HL-60 (cell line): ENCODE measurements around the gene SLIT1.
A peak's percentile ranks its signal among the peaks of the same experiment; 100 is the strongest.

Experiments used
- DNase-seq, 2 experiments: peaks; one replicate each; pipeline ENCODE4 v3.0.0-alpha.2; 2010 to 2020; ENCODE audit warnings: low read depth in 1 of 2, low spot score in 1 of 2
- H3K27ac ChIP-seq: fragments of 250-450 bp; sonication (Bioruptor Pico); replicated peaks from 2 replicates; pipeline ENCODE4 v1.5.1; 2020; ENCODE audit warnings: mild to moderate bottlenecking, moderate library complexity
- H3K27me3 ChIP-seq: fragments of 250-450 bp; sonication (Bioruptor Pico); 2 replicates; pipeline ENCODE4 v1.5.1; 2021; ENCODE audit warnings: mild to moderate bottlenecking, moderate library complexity; ENCODE audit not compliant: insufficient read depth, poor library complexity, severe bottlenecking
- H3K4me3 ChIP-seq: replicated peaks from 2 replicates; pipeline ENCODE4 v1.5.1; 2011; ENCODE audit warnings: mild to moderate bottlenecking, control low read depth, low read length; ENCODE audit not compliant: insufficient read depth
- GABPA ChIP-seq: IDR thresholded peaks from 2 replicates; pipeline ENCODE4 v1.6.1; 2012; ENCODE audit warnings: low read depth
- POLR2AphosphoS5 ChIP-seq: IDR thresholded peaks from 2 replicates; pipeline ENCODE4 v1.6.1; 2012; ENCODE audit warnings: low read depth
- SPI1 ChIP-seq: IDR thresholded peaks from 2 replicates; pipeline ENCODE4 v1.6.1; 2012; ENCODE audit warnings: low read depth, mild to moderate bottlenecking, borderline replicate concordance
- TF ChIP-seq, protein P1 (sequence below): IDR thresholded peaks from one replicate; pipeline ENCODE4 v1.5.1; 2011; ENCODE audit warnings: low read length, control low read depth, inconsistent platforms; ENCODE audit not compliant: insufficient read depth
- TF ChIP-seq, protein P2 (sequence below): IDR thresholded peaks from 2 replicates; pipeline ENCODE4 v1.6.1; 2012; ENCODE audit warnings: low read depth; ENCODE audit not compliant: insufficient replicate concordance

The SLIT1 gene

GRCh38 chr10:97226398-97226797 is 40.6 kb upstream of the SLIT1 start:
- H3K4me3 ChIP-seq, result no peak overlapping the region
- DNase-seq, result no peak
- TF ChIP-seq POLR2AphosphoS5 (no peak), SPI1 (no peak), GABPA (no peak)
- TF ChIP-seq, protein P1, sequence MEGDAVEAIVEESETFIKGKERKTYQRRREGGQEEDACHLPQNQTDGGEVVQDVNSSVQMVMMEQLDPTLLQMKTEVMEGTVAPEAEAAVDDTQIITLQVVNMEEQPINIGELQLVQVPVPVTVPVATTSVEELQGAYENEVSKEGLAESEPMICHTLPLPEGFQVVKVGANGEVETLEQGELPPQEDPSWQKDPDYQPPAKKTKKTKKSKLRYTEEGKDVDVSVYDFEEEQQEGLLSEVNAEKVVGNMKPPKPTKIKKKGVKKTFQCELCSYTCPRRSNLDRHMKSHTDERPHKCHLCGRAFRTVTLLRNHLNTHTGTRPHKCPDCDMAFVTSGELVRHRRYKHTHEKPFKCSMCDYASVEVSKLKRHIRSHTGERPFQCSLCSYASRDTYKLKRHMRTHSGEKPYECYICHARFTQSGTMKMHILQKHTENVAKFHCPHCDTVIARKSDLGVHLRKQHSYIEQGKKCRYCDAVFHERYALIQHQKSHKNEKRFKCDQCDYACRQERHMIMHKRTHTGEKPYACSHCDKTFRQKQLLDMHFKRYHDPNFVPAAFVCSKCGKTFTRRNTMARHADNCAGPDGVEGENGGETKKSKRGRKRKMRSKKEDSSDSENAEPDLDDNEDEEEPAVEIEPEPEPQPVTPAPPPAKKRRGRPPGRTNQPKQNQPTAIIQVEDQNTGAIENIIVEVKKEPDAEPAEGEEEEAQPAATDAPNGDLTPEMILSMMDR, result no peak
- TF ChIP-seq, protein P2, sequence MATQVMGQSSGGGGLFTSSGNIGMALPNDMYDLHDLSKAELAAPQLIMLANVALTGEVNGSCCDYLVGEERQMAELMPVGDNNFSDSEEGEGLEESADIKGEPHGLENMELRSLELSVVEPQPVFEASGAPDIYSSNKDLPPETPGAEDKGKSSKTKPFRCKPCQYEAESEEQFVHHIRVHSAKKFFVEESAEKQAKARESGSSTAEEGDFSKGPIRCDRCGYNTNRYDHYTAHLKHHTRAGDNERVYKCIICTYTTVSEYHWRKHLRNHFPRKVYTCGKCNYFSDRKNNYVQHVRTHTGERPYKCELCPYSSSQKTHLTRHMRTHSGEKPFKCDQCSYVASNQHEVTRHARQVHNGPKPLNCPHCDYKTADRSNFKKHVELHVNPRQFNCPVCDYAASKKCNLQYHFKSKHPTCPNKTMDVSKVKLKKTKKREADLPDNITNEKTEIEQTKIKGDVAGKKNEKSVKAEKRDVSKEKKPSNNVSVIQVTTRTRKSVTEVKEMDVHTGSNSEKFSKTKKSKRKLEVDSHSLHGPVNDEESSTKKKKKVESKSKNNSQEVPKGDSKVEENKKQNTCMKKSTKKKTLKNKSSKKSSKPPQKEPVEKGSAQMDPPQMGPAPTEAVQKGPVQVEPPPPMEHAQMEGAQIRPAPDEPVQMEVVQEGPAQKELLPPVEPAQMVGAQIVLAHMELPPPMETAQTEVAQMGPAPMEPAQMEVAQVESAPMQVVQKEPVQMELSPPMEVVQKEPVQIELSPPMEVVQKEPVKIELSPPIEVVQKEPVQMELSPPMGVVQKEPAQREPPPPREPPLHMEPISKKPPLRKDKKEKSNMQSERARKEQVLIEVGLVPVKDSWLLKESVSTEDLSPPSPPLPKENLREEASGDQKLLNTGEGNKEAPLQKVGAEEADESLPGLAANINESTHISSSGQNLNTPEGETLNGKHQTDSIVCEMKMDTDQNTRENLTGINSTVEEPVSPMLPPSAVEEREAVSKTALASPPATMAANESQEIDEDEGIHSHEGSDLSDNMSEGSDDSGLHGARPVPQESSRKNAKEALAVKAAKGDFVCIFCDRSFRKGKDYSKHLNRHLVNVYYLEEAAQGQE, result no peak
- no peak overlapping the region for H3K27ac ChIP-seq
- H3K27me3 ChIP-seq, result no peaks in the 10 kb centered on the region

DNA sequence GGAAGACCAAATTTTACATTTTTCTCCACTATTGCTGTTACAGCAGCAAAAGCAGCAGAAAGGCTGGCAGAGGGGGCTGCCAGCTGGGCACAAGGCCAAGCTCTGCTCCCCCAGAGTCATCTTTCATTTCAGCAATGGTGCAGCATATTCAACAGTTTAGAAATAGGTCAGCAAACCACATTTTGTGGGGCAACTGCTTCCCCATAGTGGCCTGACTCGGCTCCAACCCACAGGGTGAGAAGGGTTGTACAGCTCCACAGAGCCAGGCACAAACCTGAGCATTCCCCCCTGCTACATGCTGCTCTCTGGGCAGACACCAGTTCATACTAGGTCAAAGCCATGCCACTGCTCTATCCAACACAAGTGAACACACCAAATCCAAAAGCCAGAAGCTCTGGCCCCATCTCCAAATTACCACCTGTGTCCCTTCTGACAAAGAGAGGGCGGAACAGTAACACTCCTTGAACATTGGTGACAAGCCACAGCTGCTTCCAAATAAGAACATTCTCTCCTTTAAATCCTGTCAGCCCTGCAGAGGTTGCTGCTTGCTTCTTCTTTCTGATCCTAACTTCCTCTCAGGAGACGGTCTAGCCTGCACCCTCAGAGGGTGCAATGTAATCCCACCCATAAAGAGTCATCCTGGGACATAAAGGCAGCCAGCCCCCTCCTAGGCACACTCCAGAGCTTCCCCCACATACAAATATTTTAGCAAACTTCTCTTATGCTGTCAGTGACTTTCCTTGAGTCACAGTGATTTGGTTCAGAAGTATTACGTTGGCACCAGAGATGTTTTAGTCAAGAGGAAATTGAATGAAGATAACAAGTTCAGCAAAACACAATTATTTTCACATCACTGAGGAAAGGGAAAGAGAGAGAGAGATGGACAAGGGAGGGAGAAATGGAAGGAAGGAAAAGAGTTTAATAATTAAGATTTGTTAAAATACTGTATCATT is 39.0 kb upstream of the SLIT1 start:
- peak in 1 of 2 experiments; percentile 60 for DNase-seq
- Histone ChIP-seq H3K27me3 (no peaks in the 10 kb centered on the region), H3K4me3 (no peak overlapping the region), H3K27ac (peak overlapping the region; percentile 24)
- TF ChIP-seq SPI1, result peak; percentile 61
- TF ChIP-seq POLR2AphosphoS5, result no peak

- peak in 1 of 2 experiments; percentile 49 for DNase-seq
- H3K27me3 ChIP-seq, result no peaks in the 10 kb centered on the region
- TF ChIP-seq POLR2AphosphoS5 (no peak), GABPA (no peak), SPI1 (no peak)
- TF ChIP-seq, protein P2, result no peak
- TF ChIP-seq, protein P1, result no peak
- H3K27ac ChIP-seq, result no peak overlapping the region
- H3K4me3 ChIP-seq, result no peak overlapping the region
These were observed 36.7 kb upstream of the SLIT1 start for GRCh38 chr10:97222326-97222961.

DNA sequence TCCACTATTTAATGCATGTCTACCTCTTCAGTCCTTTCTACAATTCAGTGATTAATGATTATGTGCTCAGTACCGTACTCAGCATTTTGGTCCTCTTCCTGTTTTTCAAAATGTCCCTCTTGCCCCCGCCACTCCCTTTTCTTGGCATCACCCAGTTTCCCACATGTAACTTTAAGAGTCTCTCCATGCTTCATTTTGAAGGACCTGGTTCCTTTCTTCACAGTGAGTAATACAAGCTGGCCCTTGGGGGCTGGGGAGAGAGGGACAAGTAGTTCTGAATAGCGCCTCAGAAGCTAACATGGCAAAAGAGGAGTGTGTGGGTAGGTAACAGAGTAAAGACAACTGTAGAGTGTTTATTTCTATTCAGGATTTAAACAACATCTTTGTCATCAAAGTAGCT is 34.6 kb upstream of the SLIT1 start:
- H3K27ac ChIP-seq, result no peak overlapping the region
- DNase-seq, result no peak
- H3K4me3 ChIP-seq, result no peak overlapping the region
- TF ChIP-seq SPI1, result 0 out of 2 replicates have a peak, but pooled peaks have one; percentile 19
- TF ChIP-seq, protein P1, result no peak
- TF ChIP-seq GABPA, result no peak
- TF ChIP-seq, protein P2, result no peak
- TF ChIP-seq POLR2AphosphoS5, result no peak
- no peaks in the 10 kb centered on the region for H3K27me3 ChIP-seq
